ENCODE measurements around the gene RMND1. TPM values are rescaled to one million over a fixed set of nuclear protein-coding genes. Genes with fewer than 3 reads are reported as not detected.

Gene RMND1
- total RNA-seq, 2 donors from 2014 or later = 17.1 to 22.9 TPM

DNA sequence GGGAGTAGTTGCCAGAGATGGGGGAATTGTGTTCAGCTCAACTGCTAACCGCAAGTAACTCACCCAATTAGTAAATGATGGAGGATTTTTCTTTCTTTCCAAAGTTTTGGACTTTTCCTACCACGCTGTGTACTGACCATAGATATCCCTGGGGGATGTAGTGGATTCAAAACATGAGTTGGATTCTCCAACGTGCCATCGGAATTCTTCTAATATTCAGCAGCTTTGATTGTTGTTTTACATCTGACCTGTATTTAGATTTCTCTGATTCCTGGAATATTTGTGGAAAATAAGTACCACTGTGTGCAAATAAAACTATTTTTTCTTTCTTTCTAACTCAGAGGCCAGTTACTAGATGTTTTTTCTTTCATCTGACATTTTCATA lies 43.0 kb upstream of the RMND1 start:
- intact Hi-C loops (cut with DNase I) = no loop called here
- no peak for DNase-seq (ENCODE audit: low spot score)
- Histone ChIP-seq H3K36me3 (no peaks in the 10 kb centered on the region), H3K27ac (no peak overlapping the region), H3K4me3 (peak overlapping the region; percentile 55 to 56), H3K27me3 (replicated peaks; ENCODE audit: insufficient read depth) (no peaks in the 10 kb centered on the region), H3K9me3 (no peaks in the 10 kb centered on the region), H3K4me1 (replicated peaks) (no peaks in the 10 kb centered on the region)
- TF ChIP-seq POLR2AphosphoS5 (IDR thresholded peaks at IDR 0.05) (no peak), POLR2A (IDR thresholded peaks at IDR 0.05) (no peak)
- TF ChIP-seq, protein P1, sequence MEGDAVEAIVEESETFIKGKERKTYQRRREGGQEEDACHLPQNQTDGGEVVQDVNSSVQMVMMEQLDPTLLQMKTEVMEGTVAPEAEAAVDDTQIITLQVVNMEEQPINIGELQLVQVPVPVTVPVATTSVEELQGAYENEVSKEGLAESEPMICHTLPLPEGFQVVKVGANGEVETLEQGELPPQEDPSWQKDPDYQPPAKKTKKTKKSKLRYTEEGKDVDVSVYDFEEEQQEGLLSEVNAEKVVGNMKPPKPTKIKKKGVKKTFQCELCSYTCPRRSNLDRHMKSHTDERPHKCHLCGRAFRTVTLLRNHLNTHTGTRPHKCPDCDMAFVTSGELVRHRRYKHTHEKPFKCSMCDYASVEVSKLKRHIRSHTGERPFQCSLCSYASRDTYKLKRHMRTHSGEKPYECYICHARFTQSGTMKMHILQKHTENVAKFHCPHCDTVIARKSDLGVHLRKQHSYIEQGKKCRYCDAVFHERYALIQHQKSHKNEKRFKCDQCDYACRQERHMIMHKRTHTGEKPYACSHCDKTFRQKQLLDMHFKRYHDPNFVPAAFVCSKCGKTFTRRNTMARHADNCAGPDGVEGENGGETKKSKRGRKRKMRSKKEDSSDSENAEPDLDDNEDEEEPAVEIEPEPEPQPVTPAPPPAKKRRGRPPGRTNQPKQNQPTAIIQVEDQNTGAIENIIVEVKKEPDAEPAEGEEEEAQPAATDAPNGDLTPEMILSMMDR (IDR thresholded peaks at IDR 0.05) = no peak
- WGBS = 18% methylated on average over 4 of the region's 4 CpGs

DNA sequence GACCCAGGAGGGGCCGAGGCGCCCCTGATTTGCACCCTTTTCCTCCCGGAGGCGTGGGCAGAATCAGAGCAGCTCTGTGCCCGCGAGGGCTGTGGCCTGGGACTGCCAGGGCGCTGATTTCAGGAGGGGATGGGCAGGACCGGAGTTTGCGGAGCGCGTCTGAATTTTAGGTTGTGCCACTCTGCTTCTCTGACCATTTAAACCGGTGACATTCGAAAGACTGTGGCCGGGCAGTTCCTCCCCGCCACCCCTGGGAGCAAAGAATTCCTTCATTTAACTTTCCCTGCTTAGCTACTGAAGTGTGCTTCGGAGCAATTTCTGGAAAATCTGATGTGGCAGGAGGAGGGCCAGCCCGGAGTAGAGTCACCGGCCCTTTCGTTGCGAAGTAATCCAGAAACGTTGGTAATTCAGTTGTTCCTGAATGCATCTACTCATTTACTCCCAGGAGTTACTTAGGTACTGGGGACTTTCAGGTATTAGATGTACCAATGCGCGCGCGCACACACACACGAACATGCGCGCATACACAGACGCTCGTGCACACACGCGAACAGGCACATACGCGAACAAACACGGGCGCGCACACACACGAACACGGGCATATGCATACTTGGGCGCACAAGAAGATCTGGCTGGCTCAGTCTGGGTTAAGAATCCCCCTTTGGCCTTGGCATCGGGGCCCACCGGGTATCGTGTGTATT lies 42.5 kb upstream of the RMND1 start:
- WGBS = 2% methylated on average over 41 of the region's 43 CpGs
- Histone ChIP-seq H3K27ac (peak overlapping the region; percentile 41 to 62), H3K4me3 (peak overlapping the region; percentile 55 to 56), H3K36me3 (no peaks in the 10 kb centered on the region), H3K27me3 (replicated peaks; ENCODE audit: insufficient read depth) (no peaks in the 10 kb centered on the region), H3K4me1 (replicated peaks) (no peaks in the 10 kb centered on the region), H3K9me3 (no peaks in the 10 kb centered on the region)
- peak; percentile 27 for TF ChIP-seq POLR2AphosphoS5 (IDR thresholded peaks at IDR 0.05)
- TF ChIP-seq, protein P1 (IDR thresholded peaks at IDR 0.05) = no peak
- TF ChIP-seq POLR2A (IDR thresholded peaks at IDR 0.05) = no peak
- peak; percentile 17 for DNase-seq (ENCODE audit: low spot score)
- intact Hi-C loops (cut with DNase I) = no loop called here

DNA sequence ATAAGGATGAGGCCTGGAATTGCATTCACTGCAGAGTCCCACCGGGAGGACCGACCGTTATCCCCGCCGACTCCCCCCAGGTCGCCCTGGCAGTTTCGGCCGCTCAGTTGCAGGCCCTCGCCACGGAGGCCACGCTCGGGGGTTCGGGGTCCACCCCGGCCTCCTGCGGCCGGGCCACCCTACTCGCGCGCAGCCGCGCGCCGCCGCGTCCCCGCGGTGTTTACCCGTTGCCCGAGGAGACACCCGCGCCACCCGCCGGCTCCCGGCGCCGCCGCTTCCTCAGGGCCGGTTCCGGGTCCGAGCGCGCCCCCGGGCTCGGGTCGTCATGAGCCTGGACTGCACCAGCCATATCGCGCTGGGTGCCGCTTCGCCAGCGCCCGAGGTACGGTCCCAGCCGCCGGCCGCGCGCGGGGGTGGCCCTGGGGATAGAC lies 41.9 kb upstream of the RMND1 start, which contains the start of gene CCDC170:
TSS of gene CCDC170 (plus strand) at position 214 of the 431 bp plus-strand sequence. CDS start at position 326, 112 bp downstream.
- H3K4me1 ChIP-seq (replicated peaks) = no peaks in the 10 kb centered on the region
- WGBS = under 1% methylated on average over 32 of the region's 58 CpGs
- H3K27ac ChIP-seq = peak within 1 kb of the TSS; percentile 41 to 62
- no peaks in the 10 kb centered on the region for H3K36me3 ChIP-seq
- intact Hi-C loops (cut with DNase I) = no loop called here
- peak within 1 kb of the TSS; percentile 55 to 56 for H3K4me3 ChIP-seq
- DNase-seq (ENCODE audit: low spot score) = no peak
- H3K9me3 ChIP-seq = no peaks in the 10 kb centered on the region
- no peaks in the 10 kb centered on the region for H3K27me3 ChIP-seq (replicated peaks; ENCODE audit: insufficient read depth)
- TF ChIP-seq POLR2AphosphoS5 (IDR thresholded peaks at IDR 0.05) (no peak), POLR2A (IDR thresholded peaks at IDR 0.05) (no peak)
- TF ChIP-seq, protein P1 (IDR thresholded peaks at IDR 0.05) = no peak

DNA sequence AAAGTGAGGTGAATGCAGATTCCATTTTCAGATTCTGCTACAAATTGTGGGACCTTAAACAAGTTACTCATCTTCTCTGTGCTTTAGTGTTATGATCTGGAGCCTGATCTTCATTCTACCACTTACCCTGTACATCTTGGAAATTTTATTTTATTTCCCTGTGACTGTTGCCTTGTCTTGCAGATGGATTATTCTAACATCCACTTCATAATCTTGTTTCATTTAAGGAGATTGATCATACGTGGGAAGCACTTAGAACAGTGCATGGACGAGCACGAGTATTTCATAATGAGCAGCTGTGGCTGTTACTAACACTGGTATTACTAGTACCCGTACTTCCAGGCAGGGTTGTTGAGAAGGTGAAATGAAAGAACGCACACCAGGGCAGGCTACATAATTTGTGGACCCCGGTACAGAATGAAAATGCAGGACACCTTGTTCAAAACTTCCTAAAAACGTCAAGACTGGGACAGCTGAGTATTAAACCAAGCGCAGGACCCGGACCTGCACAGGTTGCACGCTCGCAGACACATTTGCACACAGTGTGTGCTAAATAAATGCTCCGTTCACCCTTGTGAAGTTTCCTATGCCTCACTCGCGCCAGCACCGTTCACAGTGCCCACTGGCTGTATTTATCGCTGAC lies 41.4 kb upstream of the RMND1 start:
- intact Hi-C loops (cut with DNase I) = no loop called here
- no peaks in the 10 kb centered on the region for H3K36me3 ChIP-seq
- peak overlapping the region; percentile 55 to 56 for H3K4me3 ChIP-seq
- WGBS = 30% methylated on average over 14 of the region's 16 CpGs
- peak overlapping the region in 1 of 2 donors; percentile 41 for H3K27ac ChIP-seq
- TF ChIP-seq, protein P1 (IDR thresholded peaks at IDR 0.05) = no peak
- no peak for TF ChIP-seq POLR2AphosphoS5 (IDR thresholded peaks at IDR 0.05)
- TF ChIP-seq POLR2A (IDR thresholded peaks at IDR 0.05) = no peak
- no peaks in the 10 kb centered on the region for H3K9me3 ChIP-seq
- no peaks in the 10 kb centered on the region for H3K4me1 ChIP-seq (replicated peaks)
- no peak for DNase-seq (ENCODE audit: low spot score)
- H3K27me3 ChIP-seq (replicated peaks; ENCODE audit: insufficient read depth) = no peaks in the 10 kb centered on the region

Measured in prostate gland (tissue), 2 donors.